Activated T-helper 17 cell treated with anti-CD3 and anti-CD28 coated beads, Interleukin-2, amount 50 U/mL, for 72 hours (primary cell): ENCODE data around the gene UBE4B. TPM values are rescaled to one million over a fixed set of nuclear protein-coding genes. Genes with fewer than 3 reads are reported as not detected.
"Not testable (repeated sequence)": the region's sequence is repeated elsewhere in the genome, so short reads cannot be mapped to it uniquely, and the experiment has no call there.

Source experiments
- ATAC-seq: fragments of 150-1000 bp; cut with Tn5 transposase; replicated peaks from 2 replicates; pipeline ENCODE4 v1.10.0; 2021; ENCODE audit warnings: mild to moderate bottlenecking, moderate library complexity
- H3K27ac Mint-ChIP-seq: one replicate; pipeline ENCODE4 v1.8.0; 2022; ENCODE audit warnings: mixed read lengths
- H3K27me3 Mint-ChIP-seq: one replicate; pipeline ENCODE4 v1.8.0; 2022; ENCODE audit warnings: mixed read lengths
- H3K36me3 Mint-ChIP-seq: one replicate; pipeline ENCODE4 v1.8.0; 2022; ENCODE audit warnings: low read depth, mild to moderate bottlenecking, mixed read lengths
- H3K4me1 Mint-ChIP-seq: one replicate; pipeline ENCODE4 v1.8.0; 2022; ENCODE audit warnings: mixed read lengths
- H3K4me3 Mint-ChIP-seq: one replicate; pipeline ENCODE4 v1.8.0; 2022; ENCODE audit warnings: mild to moderate bottlenecking, mixed read lengths
- H3K9me3 Mint-ChIP-seq: one replicate; pipeline ENCODE4 v1.8.0; 2022; ENCODE audit warnings: mixed read lengths
- total RNA-seq, 2 donors: library from RNA; stranded (reverse); gene quantifications; one replicate each; pipeline ENCODE4 v1.2.3, GENCODE V29; 2022

Gene UBE4B
- total RNA-seq, 2 donors from 2014 or later, result 44.2 to 47.4 TPM

DNA sequence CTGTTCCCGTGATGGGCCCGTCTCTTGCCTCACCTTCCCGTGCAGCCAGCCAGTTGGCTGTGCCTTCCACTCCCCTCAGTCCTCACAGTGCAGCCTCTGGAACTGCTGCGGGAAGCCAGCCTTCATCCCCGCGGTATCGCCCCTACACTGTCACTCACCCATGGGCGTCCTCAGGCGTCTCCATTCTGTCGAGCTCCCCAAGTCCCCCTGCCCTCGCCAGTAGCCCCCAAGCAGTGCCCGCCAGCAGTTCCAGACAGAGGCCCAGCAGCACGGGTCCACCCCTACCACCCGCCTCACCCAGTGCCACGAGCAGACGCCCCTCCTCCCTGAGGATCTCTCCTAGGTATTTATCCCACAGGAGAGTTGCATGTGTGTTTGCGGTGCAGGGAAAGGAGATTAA, 73.5 kb downstream of the UBE4B start:
- Mint-ChIP-seq H3K27ac (no peak overlapping the region), H3K27me3 (no peaks in the 10 kb centered on the region), H3K36me3 (peaks cover 98% of the 10 kb centered on the region), H3K4me3 (no peak overlapping the region), H3K4me1 (no peaks in the 10 kb centered on the region), H3K9me3 (no peaks in the 10 kb centered on the region)
- no peak for ATAC-seq

DNA sequence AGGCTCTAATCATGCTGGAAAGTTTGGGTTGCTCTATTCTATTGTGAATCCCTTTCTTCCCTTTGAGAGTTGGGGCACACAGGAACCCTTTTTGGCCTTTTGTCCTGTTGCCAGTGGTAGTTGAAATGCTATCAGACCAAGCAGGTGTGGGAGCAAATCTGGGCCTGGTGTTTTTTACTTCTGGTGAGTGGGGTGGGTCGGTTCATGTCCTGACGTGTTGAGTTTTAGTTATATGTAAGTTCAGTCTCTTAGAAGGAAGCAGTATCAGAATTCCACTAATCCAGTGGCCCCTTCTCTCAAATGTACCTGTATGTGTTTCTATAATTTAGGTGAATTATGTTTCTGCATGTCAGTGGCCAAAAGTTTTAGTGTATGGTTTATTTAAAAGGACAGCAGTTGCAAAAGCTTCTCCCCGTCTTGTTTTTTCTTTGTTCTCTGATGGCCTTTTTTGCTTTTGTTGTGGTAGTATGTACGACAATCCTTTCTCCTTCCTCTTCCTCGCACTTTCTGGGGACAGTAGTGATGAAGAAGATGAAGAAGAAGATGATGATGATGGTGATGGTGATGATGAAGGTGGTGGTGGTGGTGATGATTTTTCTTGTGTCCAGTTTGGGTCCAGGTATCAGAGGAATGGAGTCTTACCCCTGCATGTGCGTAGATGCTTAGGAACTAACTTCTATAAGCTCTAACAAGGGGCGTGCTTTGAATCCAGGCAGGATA, 74.2 kb downstream of the UBE4B start:
- Mint-ChIP-seq H3K4me3 (no peak overlapping the region), H3K36me3 (peaks cover 95% of the 10 kb centered on the region), H3K27me3 (no peaks in the 10 kb centered on the region), H3K27ac (peak overlapping the region; percentile 12), H3K4me1 (no peaks in the 10 kb centered on the region), H3K9me3 (no peaks in the 10 kb centered on the region)
- ATAC-seq, result no peak

DNA sequence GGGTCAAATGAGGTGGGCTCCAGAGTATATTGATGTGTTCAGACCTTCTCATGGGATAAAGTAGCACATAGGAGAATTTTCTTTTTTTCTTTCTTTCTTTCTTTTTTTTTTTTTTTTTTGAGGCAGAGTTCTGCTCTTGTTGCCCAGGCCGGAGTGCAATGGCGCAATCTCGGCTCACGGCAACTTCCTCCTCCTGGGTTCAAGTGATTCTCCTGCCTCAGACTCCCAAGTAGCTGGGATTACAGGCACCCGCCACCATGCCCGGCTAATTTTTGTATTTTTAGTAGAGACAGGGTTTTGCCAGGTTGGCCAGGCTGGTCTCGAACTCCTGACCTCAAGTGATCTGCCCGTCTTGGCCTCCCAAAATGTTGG, 74.7 kb downstream of the UBE4B start:
- peak overlapping the region; percentile 12 for H3K27ac Mint-ChIP-seq
- peaks cover 91% of the 10 kb centered on the region for H3K36me3 Mint-ChIP-seq
- not testable (repeated sequence) for H3K27me3 Mint-ChIP-seq, H3K4me3 Mint-ChIP-seq, H3K4me1 Mint-ChIP-seq, ATAC-seq, H3K9me3 Mint-ChIP-seq

DNA sequence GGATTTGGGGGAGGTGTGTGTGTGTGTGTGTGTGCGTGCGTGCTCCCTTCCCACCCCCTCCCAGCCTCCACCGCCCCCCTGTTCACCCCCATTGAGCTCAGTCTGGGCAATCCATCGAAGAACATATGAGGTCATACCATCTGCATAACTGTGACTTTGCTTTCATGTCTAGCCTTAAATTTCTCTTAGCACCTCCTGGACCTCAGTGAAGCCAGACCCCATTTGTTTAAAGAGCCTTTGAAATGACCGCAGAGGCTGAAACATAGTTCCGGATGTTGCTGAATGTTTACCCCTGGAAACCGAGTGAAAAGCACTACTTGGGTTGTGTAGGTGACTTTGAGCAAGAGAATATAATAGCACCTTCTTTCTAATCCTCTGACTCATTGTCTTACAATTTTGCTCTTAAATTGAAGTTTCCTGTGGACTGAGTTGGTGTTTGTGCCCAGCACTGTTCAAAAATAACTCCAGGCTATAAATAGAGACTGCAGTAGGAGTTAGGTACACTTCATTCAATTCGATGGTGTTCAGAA, 75.4 kb downstream of the UBE4B start:
- Mint-ChIP-seq H3K4me1 (no peaks in the 10 kb centered on the region), H3K27ac (no peak overlapping the region), H3K9me3 (no peaks in the 10 kb centered on the region), H3K4me3 (no peak overlapping the region), H3K27me3 (no peaks in the 10 kb centered on the region), H3K36me3 (peaks cover 88% of the 10 kb centered on the region)
- no peak for ATAC-seq

DNA sequence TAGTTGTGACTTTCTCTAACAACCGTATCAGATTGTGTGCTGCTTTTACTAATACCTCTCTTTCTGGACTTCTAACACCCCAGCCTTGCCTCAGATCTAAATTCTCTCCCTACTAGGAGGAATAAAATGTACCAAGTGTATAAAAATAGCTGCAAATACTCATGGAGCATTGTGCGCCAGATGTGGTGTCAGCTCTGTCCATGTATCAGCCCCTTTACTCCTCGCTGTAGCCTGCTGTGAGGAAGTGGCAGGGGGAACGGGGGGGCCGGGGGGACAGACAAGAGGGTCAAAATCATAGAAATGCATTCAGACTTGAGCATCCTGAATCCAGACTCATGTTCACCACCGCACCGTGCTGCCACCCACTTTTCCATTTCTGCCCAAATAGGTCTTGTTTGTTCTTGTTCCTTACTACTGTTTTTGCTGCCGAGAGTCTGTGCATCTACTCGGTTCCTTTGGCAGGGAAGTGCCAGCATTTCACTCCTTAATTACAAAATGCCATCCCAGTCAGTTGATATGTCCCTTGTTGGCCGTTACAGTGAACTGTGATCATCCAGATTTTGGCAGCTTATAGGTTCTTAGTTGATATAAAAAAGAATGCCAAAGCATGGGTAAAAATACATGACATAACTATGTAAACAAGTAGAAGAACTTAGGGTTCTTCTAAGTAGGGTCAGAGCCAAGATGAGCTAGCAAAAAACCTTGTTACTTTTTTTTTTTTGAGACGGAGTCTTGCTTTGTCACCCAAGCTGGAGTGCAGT, 76.4 kb downstream of the UBE4B start:
- peaks cover 79% of the 10 kb centered on the region for H3K36me3 Mint-ChIP-seq
- no peak overlapping the region for H3K4me3 Mint-ChIP-seq
- no peaks in the 10 kb centered on the region for H3K9me3 Mint-ChIP-seq
- no peaks in the 10 kb centered on the region for H3K27me3 Mint-ChIP-seq
- no peak overlapping the region for H3K27ac Mint-ChIP-seq
- no peaks in the 10 kb centered on the region for H3K4me1 Mint-ChIP-seq
- ATAC-seq, result no peak

DNA sequence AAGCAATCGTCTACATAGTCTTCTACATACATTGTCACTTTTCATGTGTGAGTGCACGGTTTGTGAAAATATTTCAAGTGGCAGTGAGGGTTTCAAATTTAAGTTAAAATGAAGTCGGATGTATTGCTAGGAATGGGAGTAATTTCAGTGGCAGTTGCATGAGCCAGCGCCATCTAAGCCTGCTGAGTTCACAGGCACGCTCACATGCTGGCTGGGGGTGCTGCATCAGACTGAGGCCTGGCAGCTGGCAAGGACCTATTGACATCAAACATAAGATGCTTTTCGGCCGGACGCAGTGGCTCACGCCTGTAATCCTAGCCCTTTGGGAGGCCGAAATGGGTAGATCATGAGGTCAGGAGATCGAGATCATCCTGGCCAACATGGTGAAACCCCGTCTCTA, 80.7 kb downstream of the UBE4B start:
- Mint-ChIP-seq H3K9me3 (no peaks in the 10 kb centered on the region), H3K27ac (no peak overlapping the region), H3K36me3 (peaks cover 63% of the 10 kb centered on the region), H3K4me3 (no peak overlapping the region), H3K27me3 (no peaks in the 10 kb centered on the region), H3K4me1 (no peaks in the 10 kb centered on the region)
- ATAC-seq, result no peak

DNA sequence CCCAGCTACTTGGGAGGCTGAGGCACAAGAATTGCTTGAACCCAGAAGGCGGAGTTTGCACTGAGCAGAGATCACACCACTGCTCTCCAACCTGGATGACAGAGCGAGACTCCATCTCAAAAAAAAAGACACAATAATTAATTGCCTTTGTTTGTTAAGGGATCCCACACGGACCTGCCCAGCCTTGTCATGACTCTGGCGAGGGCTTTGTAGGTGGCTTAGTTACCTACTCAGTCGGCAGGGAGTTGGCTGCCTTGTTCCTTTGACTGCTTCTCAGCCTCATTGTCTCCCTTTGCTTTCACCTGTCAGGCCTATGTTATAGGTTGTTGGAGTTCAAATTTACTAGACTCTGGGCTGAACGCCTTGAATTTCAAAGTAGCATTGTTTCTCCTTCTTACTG, 82.0 kb downstream of the UBE4B start:
- no peaks in the 10 kb centered on the region for H3K4me1 Mint-ChIP-seq
- no peak for ATAC-seq
- H3K27me3 Mint-ChIP-seq, result no peaks in the 10 kb centered on the region
- H3K36me3 Mint-ChIP-seq, result peaks cover 60% of the 10 kb centered on the region
- H3K4me3 Mint-ChIP-seq, result no peak overlapping the region
- no peak overlapping the region for H3K27ac Mint-ChIP-seq
- H3K9me3 Mint-ChIP-seq, result no peaks in the 10 kb centered on the region

DNA sequence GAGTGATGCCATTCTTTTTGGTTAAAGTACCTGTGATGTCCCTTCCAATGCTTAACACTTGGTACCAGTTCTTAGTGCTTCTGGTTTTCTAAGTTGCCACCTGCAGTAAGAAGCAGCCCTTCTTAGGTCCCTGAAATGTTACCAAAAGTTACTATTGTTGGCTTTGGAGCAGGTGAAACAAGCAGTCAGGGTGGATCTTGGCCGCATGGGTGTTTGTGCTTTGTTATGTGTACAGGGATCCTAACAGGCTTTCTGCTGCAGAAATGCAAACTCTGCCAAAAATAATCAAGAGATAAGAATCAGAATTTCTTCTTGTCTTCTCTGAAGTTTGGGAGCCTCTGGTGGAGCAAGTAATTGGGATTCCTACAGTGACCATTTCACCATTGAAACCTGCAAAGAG, 84.4 kb downstream of the UBE4B start:
- Mint-ChIP-seq H3K4me3 (no peak overlapping the region), H3K9me3 (no peaks in the 10 kb centered on the region), H3K36me3 (peaks cover 53% of the 10 kb centered on the region), H3K27me3 (no peaks in the 10 kb centered on the region), H3K27ac (no peak overlapping the region), H3K4me1 (no peaks in the 10 kb centered on the region)
- no peak for ATAC-seq

DNA sequence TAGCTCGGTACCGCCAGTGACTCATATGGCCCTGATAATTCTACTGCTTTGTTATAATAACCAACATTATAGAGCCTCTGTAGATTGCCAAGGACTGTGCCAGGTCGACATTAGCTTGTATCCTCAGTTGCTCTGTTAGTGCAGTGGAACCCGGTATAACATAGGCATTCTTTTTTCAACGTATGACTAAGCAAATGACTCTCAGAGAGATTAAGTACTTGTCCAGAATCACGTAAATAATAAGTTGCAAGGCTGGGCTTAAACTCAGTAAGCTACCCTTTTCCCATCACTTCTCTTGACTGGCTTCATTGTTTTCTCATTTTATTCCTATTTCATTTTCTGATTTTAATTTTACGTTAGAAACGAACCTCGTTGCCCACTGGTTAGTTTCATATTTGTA, 85.1 kb downstream of the UBE4B start:
- no peaks in the 10 kb centered on the region for H3K4me1 Mint-ChIP-seq

DNA sequence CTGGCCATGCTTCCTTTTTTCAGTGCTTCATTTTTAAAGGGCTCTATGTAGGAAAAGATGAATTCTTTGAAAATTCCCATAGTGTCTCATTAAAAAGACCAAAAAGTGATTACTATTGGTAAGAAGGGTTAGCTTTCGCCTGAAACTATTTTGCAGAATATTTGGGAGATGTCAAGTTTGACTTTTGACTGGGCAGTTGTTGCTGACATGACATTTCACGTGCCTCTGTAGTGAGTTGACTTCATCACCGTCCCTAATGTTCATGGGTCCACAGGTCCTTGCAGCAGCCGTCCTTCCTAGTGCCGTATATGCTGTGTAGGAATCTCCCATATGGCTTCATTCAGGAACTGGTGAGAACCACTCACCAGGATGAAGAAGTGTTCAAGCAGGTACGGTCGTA, 88.9 kb downstream of the UBE4B start:
- H3K36me3 Mint-ChIP-seq, result peaks cover 61% of the 10 kb centered on the region
- no peaks in the 10 kb centered on the region for H3K27me3 Mint-ChIP-seq
- no peak for ATAC-seq
- no peaks in the 10 kb centered on the region for H3K4me1 Mint-ChIP-seq
- H3K27ac Mint-ChIP-seq, result no peak overlapping the region
- H3K4me3 Mint-ChIP-seq, result no peak overlapping the region
- H3K9me3 Mint-ChIP-seq, result no peaks in the 10 kb centered on the region

More for the DNA sequence above, 85.1 kb downstream of the UBE4B start:
- H3K9me3 Mint-ChIP-seq, result no peaks in the 10 kb centered on the region
- no peak for ATAC-seq
- no peaks in the 10 kb centered on the region for H3K27me3 Mint-ChIP-seq
- H3K4me3 Mint-ChIP-seq, result no peak overlapping the region
- no peak overlapping the region for H3K27ac Mint-ChIP-seq
- peaks cover 54% of the 10 kb centered on the region for H3K36me3 Mint-ChIP-seq

DNA sequence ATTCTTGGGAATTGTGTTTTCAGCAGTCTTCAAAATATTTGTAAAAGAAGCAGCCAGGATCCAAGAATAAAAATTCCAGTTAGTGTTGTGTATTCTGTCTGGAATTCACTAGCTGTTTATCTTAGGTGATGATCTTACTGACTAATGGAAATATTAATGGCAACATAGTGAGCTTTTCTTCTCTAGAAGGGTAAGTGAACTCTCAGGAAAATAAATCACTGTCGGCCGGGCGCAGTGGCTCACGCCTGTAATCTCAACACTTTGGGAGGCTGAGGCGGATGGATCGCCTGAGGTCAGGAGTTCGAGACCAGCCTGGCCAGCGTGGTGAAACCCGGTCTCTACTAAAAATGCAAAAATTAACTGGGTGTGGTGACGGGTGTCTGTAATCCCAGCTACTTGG, 90.2 kb downstream of the UBE4B start:
- no peak for ATAC-seq
- no peaks in the 10 kb centered on the region for H3K4me1 Mint-ChIP-seq
- H3K9me3 Mint-ChIP-seq, result no peaks in the 10 kb centered on the region
- no peak overlapping the region for H3K27ac Mint-ChIP-seq
- no peaks in the 10 kb centered on the region for H3K27me3 Mint-ChIP-seq
- peaks cover 62% of the 10 kb centered on the region for H3K36me3 Mint-ChIP-seq
- no peak overlapping the region for H3K4me3 Mint-ChIP-seq

DNA sequence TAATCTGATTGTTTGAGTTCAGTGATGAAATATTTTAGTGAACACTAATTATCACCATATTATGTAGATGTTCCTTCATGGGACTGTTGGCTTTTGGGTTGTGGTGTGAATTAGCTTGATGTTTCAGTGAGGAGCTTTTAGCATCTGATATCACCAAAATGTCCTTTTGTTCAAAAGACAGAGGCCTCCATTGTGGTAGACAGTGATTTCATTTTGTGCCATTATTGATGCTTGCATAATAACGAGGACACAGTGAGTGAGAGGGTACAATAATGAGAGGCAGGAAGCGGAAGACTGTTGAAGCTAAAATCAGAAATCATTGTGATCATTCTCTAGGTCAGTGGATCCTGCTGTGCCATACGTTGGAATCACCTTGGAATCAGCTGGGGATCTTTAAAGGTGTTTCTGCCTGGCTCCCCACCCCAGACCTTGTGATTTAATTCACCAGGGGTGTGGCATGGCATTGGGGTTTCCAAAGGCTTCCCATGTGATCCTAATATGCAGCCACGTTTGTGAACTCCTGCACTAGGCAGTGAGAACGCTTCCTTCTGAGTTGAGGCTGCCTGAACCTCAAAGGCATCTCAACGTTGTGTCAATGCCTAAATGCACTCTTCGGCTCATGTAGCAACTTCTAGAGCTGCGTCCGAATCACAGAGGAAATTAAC, 95.5 kb downstream of the UBE4B start:
- H3K27ac Mint-ChIP-seq, result peak overlapping the region; percentile 18
- H3K4me3 Mint-ChIP-seq, result no peak overlapping the region
- no peaks in the 10 kb centered on the region for H3K4me1 Mint-ChIP-seq
- peaks cover 80% of the 10 kb centered on the region for H3K36me3 Mint-ChIP-seq
- no peaks in the 10 kb centered on the region for H3K27me3 Mint-ChIP-seq
- ATAC-seq, result no peak
- no peaks in the 10 kb centered on the region for H3K9me3 Mint-ChIP-seq

DNA sequence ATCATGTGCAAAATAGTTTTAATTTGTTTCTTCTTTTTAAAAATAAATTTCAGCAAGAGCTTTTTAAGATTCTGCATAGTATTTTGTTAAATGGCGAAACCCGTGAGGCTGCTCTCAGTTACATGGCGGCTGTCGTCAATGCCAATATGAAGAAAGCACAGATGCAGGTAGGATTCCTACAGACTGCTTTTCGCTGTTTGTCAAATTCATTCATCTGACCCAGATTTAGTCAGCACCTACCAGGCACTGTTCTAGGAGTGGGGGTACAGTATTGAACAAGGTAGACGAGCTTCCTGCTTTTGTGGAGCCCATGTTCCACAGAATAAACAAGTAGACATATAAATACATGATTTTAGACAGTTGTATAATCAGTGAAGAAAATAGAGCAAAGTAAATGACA, 99.6 kb downstream of the UBE4B start:
- ATAC-seq, result no peak
- Mint-ChIP-seq H3K4me1 (no peaks in the 10 kb centered on the region), H3K36me3 (peaks cover 88% of the 10 kb centered on the region), H3K4me3 (no peak overlapping the region), H3K9me3 (no peaks in the 10 kb centered on the region), H3K27ac (no peak overlapping the region), H3K27me3 (no peaks in the 10 kb centered on the region)

DNA sequence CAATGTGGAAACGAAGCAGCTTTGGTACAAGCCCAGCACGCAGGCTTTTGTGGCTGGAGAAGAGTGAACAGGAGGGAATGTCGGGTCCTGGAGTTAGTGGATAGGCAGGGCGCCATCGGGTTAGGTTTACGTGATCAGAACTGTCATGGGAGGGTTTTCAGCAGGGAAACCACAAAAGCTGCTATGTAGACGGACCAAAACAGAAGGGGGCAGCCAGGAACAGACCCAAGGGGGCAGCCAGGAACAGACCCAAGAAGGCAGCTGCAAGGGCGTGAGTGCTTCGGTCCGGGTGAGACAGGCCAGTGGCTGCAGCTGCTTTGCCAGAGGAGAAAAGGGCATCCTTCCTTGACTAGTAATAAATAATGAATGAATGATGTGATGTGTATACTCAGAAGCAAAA, 100.1 kb downstream of the UBE4B start:
- Mint-ChIP-seq H3K9me3 (no peaks in the 10 kb centered on the region), H3K27ac (no peak overlapping the region), H3K27me3 (no peaks in the 10 kb centered on the region), H3K4me1 (no peaks in the 10 kb centered on the region), H3K4me3 (no peak overlapping the region), H3K36me3 (peaks cover 88% of the 10 kb centered on the region)
- ATAC-seq, result no peak

DNA sequence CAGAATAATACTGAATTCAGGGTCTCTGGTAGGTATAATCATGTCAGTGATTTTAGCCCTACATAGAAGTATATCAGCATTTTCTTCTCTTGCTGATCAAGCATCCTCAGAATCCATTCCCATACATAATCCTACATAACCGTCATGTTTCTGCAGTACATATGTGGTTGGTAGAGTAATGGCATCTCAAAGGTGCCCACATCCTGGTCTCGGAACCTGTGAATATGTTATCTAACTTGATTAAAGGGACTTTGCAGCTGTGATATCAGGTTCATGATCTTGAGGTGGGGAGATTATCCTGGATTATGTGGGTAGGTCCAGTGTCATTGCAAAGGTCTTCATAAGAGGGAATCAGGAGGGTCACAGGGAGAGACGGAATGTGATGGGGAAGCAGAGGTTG, 108.2 kb downstream of the UBE4B start:
- Mint-ChIP-seq H3K4me1 (no peaks in the 10 kb centered on the region), H3K9me3 (no peaks in the 10 kb centered on the region), H3K27me3 (no peaks in the 10 kb centered on the region), H3K27ac (no peak overlapping the region), H3K4me3 (no peak overlapping the region), H3K36me3 (peaks cover 71% of the 10 kb centered on the region)
- no peak for ATAC-seq
